Fibroblast of the aortic adventitia (primary cell): ENCODE measurements around the gene PAGE4. TPM values are rescaled to one million over a fixed set of nuclear protein-coding genes. Genes with fewer than 3 reads are reported as not detected.

Experiments used
- DNase-seq: peaks from one replicate; pipeline ENCODE4 v3.0.0-alpha.2; 2010; ENCODE audit warnings: low read depth
- H3K4me3 ChIP-seq: 2 replicates; pipeline ENCODE4 v1.5.1; 2011; ENCODE audit warnings: low read depth, mild to moderate bottlenecking, control low read depth, low read length, moderate library complexity
- CTCF ChIP-seq: IDR thresholded peaks from 2 replicates; pipeline ENCODE4 v1.5.1; 2011; ENCODE audit warnings: mild to moderate bottlenecking, low read length, control low read depth, inconsistent platforms; ENCODE audit not compliant: insufficient read depth
- total RNA-seq: library from RNA; depleted of rRNA; stranded (reverse); fragments of >200 nt; gene quantifications from 2 replicates; pipeline ENCODE4 v1.2.3, GENCODE V29; 2012; ENCODE audit warnings: low replicate concordance

The PAGE4 gene
- total RNA-seq, result not detected in 2 replicates

GRCh38 chrX:49829016-49829415 is at the start of gene PAGE4:
Gene PAGE4 (plus strand): TSS chrX:49829303. CDS start chrX:49830429, 1,126 bp downstream.
- no peak for DNase-seq
- H3K4me3 ChIP-seq, result no peak within 1 kb of the TSS
- no peak for TF ChIP-seq CTCF

- H3K4me3 ChIP-seq, result no peak overlapping the region
- DNase-seq, result no peak
- no peak for TF ChIP-seq CTCF
Observed at GRCh38 chrX:49784747-49785280, 44.3 kb upstream of the PAGE4 start.

- H3K4me3 ChIP-seq, result no peak overlapping the region
- no peak for TF ChIP-seq CTCF
- DNase-seq, result no peak
Observed at GRCh38 chrX:49792376-49792775, 36.7 kb upstream of the PAGE4 start.

GRCh38 chrX:49793686-49794085 is 35.4 kb upstream of the PAGE4 start:
- no peak for TF ChIP-seq CTCF
- H3K4me3 ChIP-seq, result no peak overlapping the region
- DNase-seq, result no peak

GRCh38 chrX:49799828-49800227 is 29.3 kb upstream of the PAGE4 start:
- no peak overlapping the region for H3K4me3 ChIP-seq
- no peak for DNase-seq
- no peak for TF ChIP-seq CTCF

- no peak for TF ChIP-seq CTCF
- H3K4me3 ChIP-seq, result no peak overlapping the region
- no peak for DNase-seq
Observed at GRCh38 chrX:49809891-49810632, 19.0 kb upstream of the PAGE4 start.

- H3K4me3 ChIP-seq, result no peak overlapping the region
- DNase-seq, result no peak
- no peak for TF ChIP-seq CTCF
Observed at GRCh38 chrX:49812177-49812576, 16.9 kb upstream of the PAGE4 start.
